Activated naive CD4-positive, alpha-beta T cell (primary cell): ENCODE measurements around the gene ATP6V0C.

Experiments used
- DNase-seq, 4 experiments: peaks; one replicate each; lab custom pipeline; 2025; lab: John Stamatoyannopoulos, UW

The ATP6V0C gene

GRCh38 chr16:2490190-2491105 is 23.3 kb upstream of the ATP6V0C start:
- DNase-seq = no peak

GRCh38 chr16:2492292-2492691 is 21.5 kb upstream of the ATP6V0C start:
- DNase-seq = no peak

- DNase-seq = no peak
Measured at GRCh38 chr16:2493605-2494004, 20.1 kb upstream of the ATP6V0C start.

GRCh38 chr16:2494616-2495015 is 19.1 kb upstream of the ATP6V0C start:
- no peak for DNase-seq

GRCh38 chr16:2495041-2495440 is 18.7 kb upstream of the ATP6V0C start:
- no peak for DNase-seq

- no peak for DNase-seq
Measured at GRCh38 chr16:2496223-2497115, 17.3 kb upstream of the ATP6V0C start.

GRCh38 chr16:2497116-2497630 is 16.6 kb upstream of the ATP6V0C start:
- DNase-seq = no peak

GRCh38 chr16:2497695-2498484 is 15.9 kb upstream of the ATP6V0C start:
- DNase-seq = no peak

GRCh38 chr16:2498531-2499253 is 15.1 kb upstream of the ATP6V0C start:
- DNase-seq = no peak

GRCh38 chr16:2499454-2499853 is 14.3 kb upstream of the ATP6V0C start:
- DNase-seq = no peak

GRCh38 chr16:2499890-2500429 is 13.8 kb upstream of the ATP6V0C start:
- DNase-seq = no peak

- no peak for DNase-seq
Measured at GRCh38 chr16:2500430-2500917, 13.3 kb upstream of the ATP6V0C start.

- DNase-seq = peak; percentile 40 to 76 (median 70)
Measured at GRCh38 chr16:2500918-2501750, 12.6 kb upstream of the ATP6V0C start.

GRCh38 chr16:2501946-2502895 is 11.5 kb upstream of the ATP6V0C start:
- DNase-seq = no peak

- no peak for DNase-seq
Measured at GRCh38 chr16:2505695-2506094, 8.1 kb upstream of the ATP6V0C start.

GRCh38 chr16:2507052-2507659 is 6.6 kb upstream of the ATP6V0C start:
- no peak for DNase-seq

GRCh38 chr16:2507665-2508064 is 6.1 kb upstream of the ATP6V0C start:
- no peak for DNase-seq
